HG02981 (cell line): ENCODE data around the gene GRN.
"Not testable (repeated sequence)": the region's sequence is repeated elsewhere in the genome, so short reads cannot be mapped to it uniquely, and the experiment has no call there.

Source experiments
- ATAC-seq: cut with Tn5 transposase; IDR thresholded peaks from one replicate; pipeline ENCODE4 v1.9.1; 2021; ENCODE audit warnings: mild to moderate bottlenecking, moderate library complexity; ENCODE audit not compliant: unreplicated experiment

GRN gene

DNA sequence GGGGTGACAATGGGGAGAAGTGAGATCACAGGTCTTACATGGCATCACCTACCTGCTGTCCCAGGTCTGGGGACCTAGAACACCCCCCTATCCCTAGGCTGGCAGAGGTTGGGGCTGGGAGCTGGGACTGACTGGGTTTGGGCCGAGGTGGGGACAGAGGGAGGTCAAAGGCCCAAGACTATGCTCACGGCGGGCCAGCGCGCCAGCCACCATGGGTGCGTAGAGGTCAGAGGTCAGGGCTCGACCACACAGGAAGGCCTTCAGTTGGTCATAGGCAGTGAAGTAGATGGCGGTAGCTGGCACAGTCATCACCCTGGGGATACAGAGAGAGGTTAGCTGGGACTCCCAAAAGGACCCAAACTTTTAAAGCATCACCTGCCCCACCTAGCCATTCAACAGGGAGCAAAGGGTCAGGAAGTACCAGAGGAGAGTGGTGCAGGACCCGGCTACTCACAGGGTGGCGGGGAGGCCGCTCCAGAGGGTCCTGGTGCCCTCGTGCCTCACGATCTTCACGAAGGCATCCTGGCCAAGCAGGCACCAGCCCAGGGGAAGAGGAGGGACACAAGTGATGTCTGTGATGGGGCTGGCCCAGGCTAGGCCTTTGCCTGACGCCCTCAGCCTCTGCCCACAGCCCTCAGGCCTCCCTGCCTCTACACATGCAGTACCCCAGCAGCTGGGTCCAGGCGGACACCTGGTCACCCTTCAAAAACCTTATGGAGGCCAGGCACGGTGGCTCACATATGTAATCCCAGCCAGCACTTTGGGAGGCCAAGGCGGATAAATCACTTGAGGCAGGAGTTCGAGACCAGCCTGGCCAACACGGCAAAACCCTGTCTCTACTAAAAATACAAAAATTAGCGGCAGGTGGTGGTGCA is 23.6 kb upstream of the GRN start:
- ATAC-seq = no peak

DNA sequence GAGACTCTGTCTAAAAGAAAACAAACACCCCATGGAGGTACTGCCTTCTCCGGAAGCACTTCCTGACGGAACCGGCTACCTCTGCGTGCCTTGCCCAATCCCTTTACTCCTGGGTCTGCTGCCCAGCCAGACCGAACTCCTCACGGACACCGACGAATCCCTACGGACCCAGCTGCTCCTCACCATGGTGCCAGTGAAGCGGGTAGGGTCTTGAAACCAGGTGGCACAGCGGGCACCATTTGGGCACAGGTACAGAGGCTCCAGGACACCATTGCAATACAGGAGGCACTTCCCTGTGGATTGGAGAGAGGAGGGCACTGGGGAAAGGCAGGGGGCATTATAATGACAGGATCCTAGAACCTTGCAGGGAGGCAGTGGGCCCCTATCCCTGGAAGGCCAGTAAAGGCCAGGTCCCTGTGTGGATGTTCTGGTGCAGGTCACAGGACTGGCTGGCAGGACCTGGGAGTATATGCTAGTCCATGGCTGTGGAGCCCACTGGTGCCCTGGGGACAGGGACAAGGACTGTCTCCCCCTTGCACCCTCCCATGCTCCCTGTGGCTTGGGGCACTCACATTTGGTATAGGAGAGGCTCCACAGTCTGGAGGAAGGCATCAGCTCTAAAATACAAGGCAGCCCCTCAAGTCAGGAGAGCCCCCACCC is 22.7 kb upstream of the GRN start:
- ATAC-seq = no peak

DNA sequence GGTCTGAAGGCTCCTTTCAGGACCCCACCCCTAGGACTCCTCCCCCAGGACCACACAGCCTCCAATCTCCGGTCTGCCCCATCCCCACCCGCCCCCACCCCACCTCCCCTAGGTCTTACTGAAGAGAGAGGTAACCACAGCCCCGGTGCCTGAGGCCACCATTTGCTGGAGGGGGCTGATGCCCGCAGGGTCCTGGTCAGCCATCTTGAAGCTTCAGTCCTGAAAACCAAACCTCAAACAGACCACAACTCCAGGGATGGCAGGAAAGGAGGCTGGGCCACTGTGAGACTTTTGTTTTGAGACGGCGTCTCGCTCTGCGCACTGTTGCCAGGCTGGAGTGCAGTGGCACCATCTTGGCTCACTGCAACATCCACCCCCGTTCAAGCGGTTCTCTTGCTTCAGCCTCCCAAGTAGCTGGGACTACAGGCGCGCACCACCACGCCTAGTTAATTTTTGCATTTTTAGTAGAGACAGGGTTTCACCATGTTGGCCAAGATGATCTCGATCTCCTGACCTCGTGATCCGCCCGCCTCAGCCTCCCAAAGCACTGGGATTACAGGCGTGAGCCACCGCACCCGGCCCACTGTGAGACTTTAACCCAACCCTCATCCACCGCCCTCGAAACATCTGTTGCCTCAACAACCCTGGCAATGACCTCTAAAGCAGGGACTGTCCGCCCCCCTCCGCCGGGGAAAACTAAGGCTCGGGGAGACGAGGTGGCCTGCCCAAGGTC is 21.6 kb upstream of the GRN start:
- no peak for ATAC-seq

DNA sequence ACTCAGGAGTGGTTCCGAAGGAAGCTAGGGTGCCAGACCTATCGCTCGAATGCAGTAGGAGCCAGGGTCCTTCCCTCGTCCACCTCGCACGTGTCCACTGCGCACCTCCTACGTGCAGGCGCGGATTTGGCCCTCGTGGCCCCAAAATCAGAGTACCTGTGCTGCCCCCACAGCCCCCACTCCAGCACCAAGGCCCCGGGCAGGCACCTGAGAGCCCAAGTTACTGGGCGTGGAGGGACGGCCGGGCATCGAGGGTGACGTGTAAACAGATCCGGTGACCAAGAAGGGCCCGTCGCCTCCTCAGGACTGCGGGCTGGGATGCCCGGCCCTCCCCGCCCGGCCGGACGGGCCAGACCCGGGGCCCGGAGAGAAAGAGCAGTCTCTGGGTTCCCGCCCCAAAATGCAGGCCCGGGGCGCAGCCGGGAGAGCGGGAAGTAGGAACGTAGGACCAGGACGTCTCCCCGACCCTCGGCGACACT is 21.0 kb upstream of the GRN start:
- ATAC-seq = peak; percentile 4

DNA sequence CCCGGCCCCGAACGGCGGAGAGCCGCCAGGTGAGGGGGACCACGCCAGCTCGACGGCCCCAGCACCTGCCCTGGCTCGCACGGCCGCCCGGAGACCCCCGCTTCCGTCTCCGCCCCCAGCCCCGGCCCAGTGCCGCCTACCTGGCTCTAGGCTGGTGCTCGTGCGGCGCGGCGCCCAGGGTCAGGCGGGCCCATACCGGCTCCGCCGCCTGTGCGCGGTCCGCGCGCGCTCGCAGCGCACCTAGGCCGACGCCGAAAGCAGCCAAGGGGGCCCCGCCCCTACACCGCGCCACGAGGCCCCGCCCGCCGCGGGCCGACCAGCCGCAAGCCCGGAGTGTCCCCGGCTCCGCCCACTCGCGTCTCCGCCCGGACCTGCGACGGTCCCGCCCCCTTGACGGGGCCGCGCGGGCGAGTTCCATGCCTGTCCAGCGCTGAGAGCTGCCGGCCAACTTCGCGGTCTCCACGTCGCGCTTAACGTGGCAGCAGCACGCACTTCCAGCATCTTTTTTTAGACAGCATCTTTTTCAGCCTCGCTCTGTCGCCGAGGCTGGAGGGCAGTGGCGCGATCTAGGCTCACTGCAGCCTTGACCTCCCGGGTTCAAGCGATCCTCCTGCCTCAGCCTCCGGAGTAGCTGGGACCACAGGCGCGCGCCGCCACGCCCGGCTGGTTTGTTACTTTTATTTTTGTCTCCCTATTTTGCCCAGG is 20.4 kb upstream of the GRN start, which contains the start of gene SLC25A39:
Gene SLC25A39 (minus strand): TSS at position 253 of the 705 bp plus-strand sequence. CDS start 1,261 bp downstream, outside the sequence.
- ATAC-seq = peak; percentile 69

DNA sequence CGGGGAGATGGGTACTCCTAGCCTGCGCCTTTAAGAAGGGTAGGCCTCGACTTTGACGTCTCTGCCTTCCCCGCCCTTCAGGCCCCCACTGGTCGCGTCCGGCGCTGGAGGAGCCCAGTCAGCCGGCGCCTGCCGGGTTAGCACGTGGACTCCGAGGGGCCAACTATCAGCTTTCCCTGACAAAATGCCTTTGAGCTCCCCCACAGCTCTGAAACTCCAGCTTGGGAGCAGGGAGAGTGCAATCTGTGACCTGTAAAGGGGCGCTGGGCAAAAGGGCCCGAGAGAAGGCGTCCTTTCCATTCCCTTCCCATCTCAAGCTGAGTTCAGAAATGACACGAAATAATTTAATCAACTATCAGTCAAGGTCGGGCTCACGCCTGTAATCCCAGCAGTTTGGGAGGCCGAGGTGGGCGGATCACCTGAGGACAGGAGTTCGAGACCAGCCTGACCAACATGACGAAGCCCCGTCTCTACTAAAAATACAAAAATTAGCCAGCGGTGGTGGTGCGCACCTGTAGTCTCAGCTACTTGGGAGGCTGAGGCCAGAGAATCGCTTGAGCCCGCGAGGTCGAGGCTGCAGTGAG is 18.1 kb upstream of the GRN start:
- ATAC-seq = peak; percentile 42

DNA sequence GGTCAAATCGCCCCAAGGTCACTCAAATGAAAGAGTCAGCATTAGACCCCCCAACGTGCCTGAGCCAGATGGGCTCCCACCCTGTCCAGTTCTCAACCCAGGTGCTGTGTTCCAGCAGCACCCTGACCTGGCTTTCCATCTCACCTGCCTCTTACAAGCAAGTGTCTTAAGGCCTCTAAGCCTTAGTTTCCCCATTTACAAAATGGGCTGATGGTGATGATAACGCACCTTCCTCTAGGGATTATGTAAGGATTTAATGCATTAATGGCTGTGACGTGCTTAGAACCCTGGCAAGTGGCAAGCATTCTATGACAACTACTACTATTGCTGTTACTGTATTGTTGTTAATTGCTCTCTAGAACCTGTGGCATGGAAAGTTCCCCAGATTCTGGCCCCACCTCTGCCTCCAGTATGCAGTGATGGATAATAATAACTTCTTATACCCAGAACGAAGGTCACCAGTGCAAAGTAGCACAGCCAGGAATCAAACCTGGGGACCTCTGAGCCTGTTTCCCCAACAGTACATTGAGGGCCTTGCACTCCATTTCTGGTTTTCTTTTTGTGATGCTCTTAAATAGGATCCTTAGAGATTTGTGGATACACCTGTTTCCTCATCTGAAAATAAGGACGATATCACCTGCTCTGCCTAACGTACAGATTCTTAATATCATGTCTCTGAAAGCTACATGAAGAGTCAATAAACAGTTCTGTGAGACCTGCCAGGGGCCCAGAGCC is 17.2 kb upstream of the GRN start:
- ATAC-seq = no peak

DNA sequence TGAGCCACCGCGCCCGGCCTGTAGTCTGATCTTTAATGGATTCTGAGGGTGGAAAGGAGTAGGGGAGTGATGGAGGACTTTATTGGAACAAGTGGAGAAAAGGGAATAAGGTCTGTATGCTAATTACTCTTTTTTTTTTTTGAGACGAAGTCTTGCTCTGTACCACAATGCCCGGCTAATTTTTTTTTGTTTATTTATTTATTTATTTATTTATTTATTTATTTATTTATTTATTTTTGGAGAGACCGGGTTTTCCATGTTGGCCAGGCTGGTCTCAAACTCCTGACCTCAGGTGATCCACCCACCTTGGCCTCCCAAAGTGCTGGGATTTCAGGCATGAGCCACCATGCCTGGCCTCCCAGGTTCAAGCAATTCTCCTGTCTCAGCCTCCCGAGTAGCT is 15.6 kb upstream of the GRN start:
- not testable (repeated sequence) for ATAC-seq

DNA sequence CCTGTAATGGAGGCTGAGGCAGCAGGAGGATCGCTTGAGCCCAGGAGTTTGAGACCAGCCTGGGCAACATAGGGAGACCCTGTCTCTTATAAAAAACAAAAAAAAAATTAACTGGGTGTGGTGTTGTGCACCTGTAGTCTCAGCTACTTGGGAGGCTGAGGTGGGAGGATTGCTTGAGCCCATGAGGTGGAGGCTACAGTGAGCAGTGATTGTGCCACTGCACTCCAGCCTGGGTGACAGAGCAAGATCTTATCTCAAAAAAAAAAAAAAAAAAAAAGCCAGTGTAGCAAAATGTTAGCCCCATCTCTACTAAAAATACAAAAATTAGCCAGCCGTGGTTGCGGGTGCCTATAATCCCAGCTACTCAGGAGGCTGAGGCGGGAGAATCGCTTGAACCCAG is 14.8 kb upstream of the GRN start:
- ATAC-seq = not testable (repeated sequence)

DNA sequence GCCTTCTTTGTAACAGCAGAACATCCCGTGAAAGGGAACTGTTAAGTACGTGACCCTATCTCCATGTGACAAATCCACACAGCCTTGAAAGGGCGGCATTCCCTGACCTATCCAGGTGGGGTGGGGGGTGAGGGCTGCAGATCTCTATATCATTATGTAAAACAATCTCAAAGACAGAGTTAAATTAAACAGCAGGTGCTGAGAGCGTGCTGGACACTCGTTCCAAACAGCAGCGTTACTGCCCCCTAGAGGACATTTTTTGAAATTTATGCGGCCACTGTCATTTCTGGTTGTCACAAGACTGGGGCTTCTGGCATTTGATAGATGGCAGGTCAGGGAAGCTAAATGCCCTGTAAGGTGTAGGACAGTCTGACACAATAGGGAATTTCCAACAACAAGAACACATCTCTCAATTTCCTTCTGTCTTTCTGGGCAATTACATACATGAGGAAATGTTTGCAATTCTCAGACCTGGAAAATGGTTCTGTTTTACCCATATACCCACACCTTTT is 13.8 kb upstream of the GRN start:
- no peak for ATAC-seq

DNA sequence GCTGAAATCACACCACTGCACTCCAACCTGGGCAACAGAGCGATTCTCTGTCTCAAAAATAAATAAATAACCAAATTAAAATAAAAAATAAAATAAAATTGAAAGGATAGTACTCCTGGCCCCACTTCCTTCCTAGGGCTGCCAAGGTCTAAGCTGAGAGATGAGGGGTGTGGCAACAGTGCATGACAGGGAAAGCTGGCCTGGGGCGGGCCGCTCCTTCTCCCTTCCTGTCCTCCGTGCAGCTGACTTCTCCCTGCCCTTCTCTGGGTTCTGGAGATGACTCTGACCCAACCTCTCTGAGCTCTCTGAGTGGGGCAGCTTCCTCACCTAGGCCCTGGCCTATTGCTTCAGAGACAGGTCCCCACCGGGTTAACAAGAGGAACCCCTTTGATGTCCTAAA is 11.7 kb upstream of the GRN start:
- ATAC-seq = no peak

DNA sequence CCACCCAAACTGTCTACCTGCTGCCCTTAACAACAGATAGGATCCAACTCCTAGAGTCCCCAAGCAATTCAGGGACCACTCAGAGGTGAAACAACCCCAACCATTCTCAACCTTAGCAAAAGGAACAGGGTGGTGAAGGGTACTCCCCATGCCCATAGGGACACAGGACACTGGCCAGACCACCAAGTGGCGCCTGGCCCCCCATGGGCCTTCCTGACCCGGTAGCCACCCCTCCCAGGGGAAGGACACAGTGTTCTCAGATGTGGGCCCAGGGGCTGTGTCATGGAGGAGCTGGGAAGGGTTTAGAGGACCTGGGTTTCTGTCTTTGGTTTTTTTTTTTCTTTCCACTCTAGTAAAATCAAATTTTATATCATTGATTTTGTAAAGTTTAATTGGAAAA is 10.8 kb upstream of the GRN start:
- no peak for ATAC-seq

DNA sequence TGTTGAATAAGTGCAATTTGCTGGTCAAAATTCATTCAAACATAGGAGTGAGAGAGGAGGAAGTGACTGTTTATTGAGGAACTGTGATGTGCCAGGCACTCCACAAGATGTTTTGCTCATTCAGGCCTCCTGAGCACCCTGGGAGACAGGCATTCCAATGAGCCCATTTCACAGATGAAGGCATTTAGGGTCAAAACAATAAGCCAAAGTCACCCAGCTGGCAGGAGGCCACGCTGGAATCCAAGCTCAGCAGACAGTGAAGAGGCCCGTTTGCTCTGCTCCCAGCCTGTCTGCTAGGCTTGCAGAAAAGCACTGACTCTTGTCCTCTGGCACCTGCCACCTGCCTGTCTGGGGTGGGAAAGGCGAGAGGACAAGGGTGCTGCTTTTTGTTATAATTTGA is 10.4 kb upstream of the GRN start:
- no peak for ATAC-seq

DNA sequence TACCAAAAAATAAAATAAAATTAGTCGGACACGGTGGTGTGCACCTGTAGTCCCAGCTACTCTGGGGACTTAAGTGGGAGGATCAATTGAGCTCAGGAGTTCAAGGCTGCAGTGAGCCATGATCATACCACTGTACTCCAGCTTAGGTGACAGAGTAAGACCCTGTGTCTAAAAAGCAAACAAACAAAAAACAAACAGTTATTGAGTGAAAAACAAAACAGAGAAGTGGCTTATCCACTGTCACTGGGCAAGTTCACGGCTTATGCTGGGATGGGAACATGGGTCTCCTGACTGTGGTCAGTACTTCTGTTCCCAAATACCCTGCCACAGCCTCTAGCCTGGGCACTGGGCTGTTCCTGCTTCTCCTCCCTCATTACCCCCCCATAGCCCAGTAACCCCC is 9.5 kb upstream of the GRN start:
- no peak for ATAC-seq

DNA sequence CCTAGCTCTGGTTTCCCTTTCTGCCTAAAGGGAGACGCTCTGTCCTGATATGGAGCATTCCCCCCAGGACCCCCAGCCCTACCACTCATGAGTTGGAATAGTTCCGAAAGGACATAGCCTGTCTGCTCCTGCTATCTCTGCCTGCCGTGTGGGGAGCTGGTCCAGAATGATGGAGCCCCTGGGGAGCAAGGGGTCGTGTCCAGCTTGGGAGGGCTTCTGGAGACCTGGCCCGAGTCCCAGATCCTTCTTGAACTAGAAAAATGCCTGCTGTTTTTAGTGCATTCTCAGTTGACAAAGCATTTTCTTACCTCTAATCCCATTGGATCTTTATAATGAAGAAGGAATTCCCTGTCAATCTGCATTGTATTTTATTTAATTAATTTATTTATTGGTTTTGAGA is 9.1 kb upstream of the GRN start:
- ATAC-seq = no peak

DNA sequence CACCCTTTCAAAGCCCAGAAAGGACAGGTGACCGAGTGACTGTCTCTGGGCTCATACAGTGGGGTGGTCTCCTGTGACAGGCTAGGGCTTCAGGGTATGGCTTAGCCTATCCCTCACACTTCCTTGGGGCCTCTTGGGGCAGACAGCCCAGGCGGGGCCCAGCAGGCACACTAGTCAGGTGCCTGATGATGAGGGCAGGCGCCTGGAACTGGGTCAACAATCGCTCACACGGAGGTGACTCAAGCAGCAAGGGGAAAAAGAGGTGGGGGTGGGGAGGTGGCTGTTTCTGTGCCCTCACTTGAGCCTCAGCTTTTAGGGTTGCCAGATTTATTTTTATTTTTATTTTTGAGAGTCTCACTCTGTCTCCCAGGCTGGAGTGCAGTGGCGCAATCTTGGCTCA is 6.4 kb upstream of the GRN start:
- ATAC-seq = no peak

DNA sequence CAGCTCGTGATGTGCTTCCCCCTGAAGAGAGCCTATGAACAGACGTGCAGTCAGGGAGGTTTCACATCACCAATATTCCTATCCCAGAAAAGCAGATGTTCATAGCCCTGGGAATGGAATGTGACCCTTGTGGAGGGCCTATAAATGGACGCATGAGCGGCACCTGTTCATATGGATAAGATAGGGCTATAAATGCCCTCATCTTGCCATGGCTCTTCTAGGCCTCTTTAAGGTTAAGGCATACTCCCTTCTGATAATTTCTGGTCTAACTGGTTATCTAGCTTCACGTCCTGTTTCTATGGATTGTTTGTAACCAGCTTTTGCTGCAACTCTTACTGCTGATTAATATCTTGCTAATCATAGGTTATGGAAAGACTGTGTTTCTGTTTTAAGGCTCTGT is 4.5 kb upstream of the GRN start:
- not testable (repeated sequence) for ATAC-seq

DNA sequence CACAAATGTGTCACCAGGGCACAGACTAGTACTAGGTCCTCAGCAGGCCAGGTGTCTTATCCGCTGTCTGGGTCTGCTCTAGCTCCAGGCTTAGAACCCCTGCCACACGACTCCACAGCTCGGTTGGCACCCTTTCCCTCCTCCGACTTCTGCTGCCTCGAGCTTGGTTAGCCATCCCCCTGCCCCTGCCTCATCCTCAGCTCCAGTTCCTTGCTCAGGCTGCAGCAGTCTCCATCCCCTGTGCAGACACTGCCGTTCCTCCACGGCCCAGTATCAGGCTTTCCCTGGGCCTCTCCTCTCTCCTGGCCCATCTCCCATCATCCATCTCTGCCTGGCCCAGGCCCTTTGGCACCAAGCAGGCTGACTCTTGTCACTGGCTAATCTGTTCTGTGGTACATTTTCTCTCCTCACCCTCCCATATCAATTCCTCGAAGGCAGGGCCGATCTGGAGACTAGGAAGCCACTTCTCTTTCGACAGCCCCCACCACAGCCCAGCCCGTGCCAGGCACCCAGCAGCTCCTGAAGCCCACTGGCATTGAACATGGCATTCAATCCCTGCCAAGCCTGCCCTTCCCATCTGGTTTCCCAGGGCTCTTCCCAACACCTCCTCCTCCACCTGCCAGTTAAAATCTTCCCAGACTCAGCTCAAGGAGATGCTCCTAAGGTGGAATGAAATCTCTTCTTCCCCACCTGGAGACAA is 1.4 kb upstream of the GRN start:
- no peak for ATAC-seq

DNA sequence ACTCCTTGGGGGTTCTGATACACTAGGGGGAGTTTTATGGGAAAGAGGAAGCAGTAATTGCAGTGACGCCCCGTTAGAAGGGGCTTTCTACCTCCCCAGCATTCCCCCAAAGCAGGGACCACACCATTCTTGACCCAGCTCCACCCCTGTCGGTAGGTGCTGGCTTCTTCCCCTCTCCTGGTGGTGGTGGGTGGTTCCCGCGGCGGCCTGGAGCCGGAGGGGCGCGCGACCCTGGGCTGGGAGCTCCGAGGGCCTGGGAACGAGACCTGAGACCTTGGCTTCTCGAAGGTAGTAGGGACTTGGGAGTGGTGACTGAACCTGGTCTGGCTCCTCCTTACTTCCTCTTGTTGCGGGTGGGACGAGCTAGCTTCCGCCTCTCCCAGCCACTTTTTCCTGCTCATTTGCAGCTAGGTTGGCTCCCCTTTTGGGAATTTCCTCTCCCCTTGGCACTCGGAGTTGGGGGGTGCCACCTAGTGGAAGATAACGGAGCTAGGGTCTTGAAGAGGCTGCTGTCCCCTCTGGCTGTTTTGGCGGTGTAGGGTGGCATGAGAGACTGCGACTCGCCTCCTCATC is 438 bp downstream of the GRN start:
- ATAC-seq = peak; percentile 4
